M059J (cell line): ENCODE data around the gene ORC3. TPM values are rescaled to one million over a fixed set of nuclear protein-coding genes. Genes with fewer than 3 reads are reported as not detected.
A peak's percentile ranks its signal among the peaks of the same experiment; 100 is the strongest.
"Not testable (repeated sequence)": the region's sequence is repeated elsewhere in the genome, so short reads cannot be mapped to it uniquely, and the experiment has no call there.

ENCODE experiments used
- DNase-seq: peaks from one replicate; pipeline ENCODE4 v3.0.0-alpha.2; 2012; ENCODE audit warnings: low read depth
- total RNA-seq: library from RNA; depleted of rRNA; stranded (reverse); fragments of >200 nt; shearing (Covaris generic); gene quantifications from 2 replicates; pipeline ENCODE4 v1.2.3, GENCODE V29; 2014

The ORC3 gene
- total RNA-seq, 1 experiment from 2014 or later = 29.0 TPM

DNA sequence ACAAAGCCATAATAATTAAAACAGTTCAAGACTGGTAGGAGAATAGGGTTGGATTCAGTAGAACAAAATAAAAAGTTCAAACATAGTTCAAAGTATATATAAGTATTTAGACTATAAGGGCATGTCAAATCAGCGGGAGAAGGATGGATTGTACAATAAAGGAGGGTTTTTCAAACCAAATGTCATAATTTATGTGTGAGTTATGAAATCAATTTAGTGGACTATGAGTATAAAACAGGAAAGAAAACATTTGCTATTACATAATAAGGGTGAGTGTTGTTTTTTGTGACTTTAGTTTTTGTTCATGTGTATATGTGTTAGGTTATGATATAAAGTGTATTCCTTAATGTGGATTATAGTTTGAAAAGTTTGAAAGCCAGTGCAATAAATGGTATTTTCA, 10.6 kb downstream of the ORC3 start:
- DNase-seq = no peak

DNA sequence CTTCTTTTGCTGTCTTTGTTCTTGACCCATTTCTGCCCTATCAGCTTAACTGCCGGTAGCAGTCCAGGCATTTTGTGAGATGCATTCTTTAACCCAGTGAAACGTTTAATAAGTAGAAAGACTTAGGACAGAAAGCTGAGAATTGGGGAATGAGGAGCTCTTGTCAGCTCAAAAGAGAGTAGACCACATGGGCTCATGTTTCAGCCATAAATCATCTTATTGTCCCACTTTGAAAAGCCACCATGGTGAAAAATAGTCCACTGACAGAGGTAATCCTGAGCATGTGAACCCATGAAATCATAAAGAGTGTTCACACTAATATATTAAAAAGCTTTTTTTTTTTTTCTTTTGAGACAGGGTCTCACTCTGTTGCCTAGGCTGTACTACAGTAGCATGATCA, 16.3 kb downstream of the ORC3 start:
- no peak for DNase-seq

DNA sequence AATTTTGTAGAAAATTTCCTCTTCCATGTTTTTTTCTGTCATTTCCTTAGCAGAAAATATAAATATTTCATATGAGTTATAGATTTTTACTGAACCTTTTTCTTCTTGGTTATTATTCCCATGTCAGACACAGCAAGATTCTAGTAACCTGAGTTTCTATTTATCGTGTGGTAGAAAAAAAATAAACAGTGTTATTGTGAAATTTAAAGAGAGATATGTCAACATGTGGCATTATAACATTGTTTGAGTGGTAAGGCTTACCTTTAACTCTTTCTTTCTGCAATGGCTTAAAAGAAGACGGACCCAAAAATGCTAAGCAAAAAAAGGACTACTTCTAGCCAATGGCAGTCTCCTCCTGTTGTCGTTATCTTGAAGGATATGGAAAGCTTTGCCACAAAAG, 18.9 kb downstream of the ORC3 start:
- DNase-seq = no peak

DNA sequence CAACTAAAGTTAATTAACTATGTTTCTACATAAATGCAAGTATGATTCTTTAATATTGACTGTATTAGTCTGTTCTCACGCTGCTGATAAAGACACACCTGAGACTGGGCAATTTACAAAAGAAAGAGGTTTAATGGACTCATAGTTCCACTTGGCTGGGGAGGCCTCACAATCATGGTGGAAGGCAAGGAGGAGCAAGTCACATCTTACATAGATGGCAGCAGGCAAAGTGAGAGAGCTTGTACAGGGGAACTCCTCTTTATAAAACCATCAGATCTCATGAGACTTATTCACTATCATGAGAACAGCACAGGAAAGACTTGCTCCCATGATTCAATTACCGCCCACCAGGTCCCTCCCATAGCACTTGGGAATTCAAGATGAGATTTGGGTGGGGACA, 23.1 kb downstream of the ORC3 start:
- DNase-seq = not testable (repeated sequence)

DNA sequence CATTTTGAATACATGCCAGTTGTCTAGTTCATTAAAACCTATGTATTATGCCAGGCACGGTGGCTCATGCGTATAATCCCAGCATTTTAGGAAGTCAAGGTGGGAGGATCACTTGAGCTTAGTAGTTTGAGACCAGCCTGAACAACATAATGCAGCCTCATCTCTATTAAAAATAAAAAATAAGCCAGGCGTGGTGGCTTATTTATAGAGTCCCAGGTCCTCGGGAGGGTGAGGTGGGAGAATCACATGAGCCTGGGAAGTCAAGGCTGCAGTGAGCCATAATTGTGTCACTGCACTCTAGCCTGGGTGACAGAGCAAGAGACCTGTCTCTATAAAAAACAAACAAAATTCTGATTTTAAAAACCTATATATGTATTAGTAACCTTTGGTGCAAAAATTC, 27.5 kb downstream of the ORC3 start:
- no peak for DNase-seq

DNA sequence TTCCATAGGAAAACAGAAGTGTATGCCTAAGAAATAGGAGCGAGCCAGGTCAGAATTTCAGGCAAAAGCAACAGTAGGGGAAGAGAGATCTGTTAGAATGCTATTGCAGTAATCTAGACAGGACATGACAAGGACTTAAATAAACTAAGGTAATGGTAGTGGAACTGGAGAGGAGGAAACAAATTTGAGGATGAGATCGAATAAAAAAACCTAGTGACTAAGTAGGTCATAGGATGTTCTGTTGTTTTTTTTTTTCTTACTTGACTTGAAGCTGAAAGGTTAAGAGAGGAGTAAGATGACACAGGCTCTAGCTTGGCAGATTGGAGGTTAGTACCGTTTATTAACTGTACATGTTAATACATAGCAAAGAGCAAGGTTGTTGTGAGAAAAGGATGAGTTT, 28.6 kb downstream of the ORC3 start:
- DNase-seq = no peak

DNA sequence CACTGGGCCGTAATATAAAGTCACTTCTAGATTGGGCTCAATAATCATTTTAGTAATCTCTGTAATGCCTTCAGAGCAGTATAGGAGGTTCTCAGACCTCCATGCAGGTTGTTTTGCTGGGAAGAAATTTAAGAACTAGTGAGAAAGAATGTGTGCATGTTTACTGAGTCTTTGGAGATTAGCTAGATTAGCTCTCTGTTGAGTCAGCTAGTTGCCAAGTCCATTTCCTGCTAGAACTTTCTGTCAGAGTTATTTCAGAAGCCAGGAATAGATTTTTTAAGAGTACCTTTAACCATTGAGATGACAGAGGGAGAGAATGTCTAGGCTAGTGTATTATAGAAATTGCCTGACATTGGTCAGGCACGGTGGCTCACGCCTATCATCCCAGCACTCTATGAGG, 33.3 kb downstream of the ORC3 start:
- DNase-seq = peak; percentile 9

DNA sequence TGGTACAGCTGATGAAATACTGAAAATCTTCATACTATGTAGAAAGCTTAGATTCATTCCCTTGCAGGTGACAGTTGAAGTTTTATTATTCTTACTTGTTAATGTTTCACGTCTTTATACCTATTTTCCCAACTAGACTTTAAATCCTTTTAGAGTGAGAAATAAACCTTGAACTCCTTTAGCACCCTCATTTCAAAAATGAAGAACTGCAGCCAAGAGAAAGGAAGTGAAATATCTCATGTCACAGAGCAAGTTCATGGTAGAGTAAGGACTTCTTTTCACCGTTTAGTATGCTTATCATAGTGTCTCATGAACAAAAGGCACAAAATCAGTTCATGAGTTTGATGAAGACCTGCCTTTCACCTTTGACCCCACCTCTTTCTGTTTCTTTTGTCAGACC, 38.5 kb downstream of the ORC3 start:
- no peak for DNase-seq

DNA sequence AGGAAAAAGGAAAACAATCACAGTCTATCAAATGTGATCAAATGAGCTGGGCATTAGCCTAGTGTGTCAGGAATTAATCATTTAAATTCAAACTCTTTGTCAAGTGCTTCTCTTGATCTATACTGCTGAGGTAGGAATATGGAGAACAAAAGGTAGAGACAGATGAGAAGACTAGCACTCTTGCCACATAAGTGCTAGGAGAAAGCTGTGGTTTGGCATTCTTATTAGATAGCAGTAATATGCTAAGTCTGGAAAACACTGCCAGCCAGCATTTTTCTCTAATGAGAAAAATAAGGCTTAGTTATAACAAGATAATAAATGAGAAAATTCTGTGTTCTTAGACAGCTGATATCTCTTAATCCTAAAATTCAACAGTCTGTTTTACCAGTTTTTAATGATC, 38.9 kb downstream of the ORC3 start:
- no peak for DNase-seq

DNA sequence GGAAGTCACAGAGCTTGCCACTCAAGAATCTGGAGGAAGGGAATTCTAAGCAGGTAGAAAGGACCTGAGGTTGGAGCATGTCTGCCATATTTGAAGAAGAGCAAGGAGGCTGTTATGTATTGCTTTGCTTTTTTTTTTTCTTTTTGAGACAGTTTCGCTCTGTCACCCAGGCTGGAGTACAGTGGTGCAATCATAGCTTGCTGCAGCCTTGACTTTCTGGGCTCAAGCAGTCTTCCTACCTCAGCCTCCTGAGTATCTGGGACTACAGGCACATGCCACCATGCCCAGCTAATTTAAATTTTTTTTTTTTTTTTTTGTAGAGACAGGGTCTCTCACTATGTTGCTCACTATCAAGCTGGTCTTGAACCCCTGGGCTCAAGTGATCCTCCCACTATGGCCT, 40.8 kb downstream of the ORC3 start:
- no peak for DNase-seq

DNA sequence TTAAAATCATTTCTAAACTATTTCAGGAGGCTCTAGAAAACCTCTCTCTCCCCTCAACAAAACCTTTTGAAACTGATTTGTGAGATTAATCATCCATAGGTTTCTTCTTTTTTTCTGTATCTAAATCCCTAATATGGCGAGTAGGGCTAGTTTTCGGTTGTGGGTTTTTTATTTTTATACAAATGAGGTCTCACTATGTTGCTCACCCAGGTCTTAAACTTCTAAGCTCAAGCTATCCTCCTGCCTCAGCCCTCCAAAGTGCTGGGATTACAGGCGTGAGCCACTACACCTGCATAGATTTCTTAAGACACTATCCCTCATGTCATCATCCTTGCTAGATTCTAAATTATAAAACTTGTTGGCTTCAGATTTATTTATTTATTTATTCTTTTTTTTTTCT, 43.9 kb downstream of the ORC3 start:
- DNase-seq = no peak

DNA sequence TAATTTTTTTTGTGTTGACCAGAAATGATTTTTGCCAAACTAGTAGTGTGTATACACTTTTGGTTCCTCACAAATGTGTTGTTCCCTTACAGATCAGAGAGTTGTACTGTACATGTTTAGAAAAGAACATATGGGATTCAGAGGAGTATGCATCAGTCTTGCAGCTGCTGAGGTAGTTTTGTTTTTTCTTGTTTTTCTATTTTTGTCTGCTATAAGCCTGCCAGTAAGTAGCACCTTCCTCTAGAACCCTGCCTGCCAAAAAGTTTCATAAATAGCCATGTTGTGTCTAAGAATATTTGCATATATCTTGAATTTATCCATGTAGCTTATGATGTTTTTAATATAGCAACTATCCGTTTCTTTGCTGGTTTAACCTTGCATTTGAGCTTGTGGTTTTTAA, 46.4 kb downstream of the ORC3 start:
- DNase-seq = no peak

DNA sequence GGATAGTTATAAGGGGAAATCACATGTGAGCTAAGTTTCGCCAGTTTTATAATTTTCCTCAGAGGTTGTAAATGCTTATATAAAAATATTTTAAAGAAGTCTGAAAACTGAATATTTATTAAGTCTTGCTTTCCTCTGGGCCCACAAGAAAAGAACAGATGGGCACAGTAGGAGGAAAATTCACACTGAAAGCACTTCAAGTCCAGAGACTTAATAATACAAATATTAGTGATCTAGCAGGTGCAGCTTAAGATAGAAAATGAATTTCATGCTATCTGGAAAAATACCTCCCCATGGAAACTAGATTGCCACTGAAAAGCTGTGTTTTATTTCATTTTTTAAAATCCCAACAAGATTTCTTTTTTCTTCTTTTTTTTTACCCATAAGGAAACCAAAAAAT, 47.2 kb downstream of the ORC3 start:
- no peak for DNase-seq

DNA sequence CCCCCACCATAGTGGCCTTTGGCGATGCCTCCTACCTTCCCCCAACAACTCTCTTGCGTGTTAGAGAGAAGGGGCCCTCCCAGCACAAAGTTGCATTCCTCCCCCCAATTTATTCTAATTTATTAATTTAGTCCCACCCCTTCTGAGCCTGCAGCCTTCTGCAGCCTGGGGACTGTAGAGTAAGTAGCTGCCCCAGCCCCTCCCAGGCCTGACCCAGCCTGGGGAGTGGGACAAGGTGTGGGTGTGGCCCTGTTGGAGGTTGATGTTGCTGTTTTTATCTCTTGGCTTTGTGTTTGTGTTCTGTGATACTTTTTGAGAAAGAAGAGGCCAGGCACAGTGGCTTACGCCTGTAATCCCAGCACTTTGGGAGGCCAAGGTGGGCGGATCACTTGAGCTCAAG, 49.4 kb downstream of the ORC3 start:
- DNase-seq = no peak

DNA sequence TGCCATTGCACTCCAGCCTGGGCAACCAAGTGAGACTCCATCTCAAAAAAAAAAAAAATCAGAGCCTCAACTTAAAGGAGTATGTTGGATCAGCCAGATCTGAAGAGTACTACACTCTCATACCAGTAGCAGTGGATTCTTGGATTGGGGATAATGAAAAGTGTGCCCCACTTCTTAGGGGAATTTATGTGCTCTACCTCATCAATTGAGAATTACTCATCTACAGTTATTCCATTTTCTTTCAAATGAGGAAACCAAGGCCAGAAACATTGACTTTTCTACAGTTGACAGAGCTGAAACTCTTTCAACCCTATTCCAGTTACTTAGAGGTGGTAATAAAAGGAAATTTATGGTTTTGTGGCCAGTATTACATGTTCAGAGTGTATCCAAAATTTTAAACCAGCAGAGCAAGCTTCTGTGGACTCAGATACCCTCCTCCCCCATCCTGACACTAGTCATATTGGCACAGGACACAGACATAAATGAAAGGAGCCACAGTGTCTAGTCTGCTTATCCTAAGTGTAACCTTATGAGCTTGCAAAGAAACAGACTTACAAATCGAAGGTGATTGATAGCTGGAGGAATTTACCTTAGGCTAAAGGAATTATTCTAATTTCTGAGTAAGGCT, 51.2 kb downstream of the ORC3 start:
- no peak for DNase-seq

DNA sequence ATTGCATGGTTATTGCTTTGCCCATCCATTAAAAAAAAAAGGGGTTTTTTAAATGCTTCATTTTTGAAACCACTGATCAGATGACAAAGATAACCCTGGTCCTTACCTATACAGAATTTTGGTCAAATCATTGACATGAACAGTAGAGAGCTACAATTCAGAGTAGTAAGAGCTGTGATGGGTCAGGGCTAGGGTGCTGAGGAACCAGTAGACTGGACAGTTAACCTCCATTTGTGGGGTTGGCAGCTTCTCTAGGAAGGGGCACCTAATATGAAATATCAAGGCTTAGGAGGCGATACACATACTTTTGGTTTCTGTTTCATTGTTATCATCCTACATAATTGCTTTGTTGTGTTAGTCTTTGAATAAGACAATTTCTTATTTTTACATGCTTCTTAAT, 55.1 kb downstream of the ORC3 start:
- no peak for DNase-seq

DNA sequence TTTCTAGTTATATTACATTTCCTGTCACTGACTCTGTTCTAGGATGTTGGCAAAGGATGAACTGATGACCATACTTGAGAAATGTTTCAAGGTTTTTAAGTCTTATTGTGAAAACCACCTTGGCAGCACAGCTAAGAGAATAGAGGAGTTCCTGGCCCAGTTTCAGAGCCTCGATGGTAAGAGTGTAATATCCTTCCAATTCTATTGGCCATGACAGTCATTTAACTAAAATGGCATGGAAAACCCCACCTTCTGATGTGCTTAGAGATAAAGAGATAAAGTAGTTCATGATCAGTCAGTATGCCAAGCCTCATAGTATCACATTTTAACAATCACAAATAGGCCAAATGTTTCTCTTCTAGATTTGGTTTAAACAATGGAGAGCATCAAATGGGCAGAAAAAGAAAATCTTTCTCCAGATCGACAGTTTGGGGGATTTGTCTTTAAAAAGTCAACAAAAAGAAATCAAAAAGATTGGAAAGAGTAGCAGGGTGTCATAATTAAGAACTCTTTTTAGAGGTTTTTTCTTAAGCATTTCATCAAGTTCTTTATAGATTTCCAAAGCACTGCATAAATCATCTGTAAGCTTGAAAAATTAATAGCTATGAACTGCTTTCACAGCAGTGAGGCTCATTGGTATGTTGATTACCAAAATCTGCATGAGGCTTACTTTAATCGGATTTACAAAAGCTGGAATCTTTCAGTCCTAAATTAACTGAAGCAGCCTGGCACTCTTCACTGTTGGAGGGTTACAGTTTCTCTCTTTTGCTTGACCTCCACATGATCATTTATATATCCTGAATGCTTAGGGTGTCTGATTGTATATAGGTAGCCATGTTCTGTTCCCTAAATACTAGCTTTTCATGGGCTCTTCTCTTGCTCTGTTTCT, 63.4 kb downstream of the ORC3 start:
- no peak for DNase-seq

DNA sequence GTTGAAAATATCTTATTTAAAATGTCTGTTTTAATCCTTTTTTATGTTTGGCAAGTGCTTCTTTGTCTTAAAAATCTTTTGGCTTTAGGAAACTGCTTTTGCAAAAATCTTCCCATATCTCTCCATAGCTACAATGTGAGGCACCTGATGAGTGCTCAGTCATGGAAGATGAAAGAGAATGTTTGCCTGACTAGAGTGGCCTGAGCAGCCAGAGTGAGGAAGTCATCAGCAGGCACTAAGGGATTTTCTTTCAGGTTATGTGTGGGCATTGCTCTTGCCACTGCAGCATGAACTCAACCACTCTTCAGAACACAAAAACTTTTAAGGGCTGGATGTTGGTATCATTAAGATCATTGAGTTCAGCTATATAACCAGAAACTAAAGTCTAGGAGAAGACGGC, 64.2 kb downstream of the ORC3 start:
- DNase-seq = no peak

DNA sequence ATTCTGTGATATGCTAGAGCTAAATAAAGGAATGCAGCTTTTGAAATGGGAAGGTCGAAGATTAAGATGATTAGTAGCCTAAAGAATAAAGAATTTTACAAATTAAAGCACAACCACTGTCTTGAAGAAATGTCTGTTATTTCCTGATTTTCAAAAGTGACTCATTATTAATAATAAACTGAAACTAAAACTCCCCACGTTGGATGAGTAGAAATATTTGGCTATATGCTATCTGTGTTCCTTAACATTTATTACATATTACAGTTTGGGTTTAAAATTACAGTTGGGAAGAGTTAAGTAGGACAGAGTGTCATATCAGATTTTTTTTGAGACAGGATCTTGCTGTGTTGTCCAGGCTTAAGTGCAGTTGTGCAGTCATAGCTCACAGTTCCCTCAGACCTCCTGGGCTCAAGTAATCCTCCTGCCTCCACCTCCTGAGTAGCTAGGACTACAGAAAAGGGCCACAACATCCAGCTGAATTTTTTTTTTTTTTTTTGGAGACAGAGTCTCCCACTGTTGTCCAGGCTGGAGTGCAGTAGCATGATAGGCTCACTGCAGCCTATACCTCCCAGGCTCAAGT, 65.0 kb downstream of the ORC3 start:
- no peak for DNase-seq

DNA sequence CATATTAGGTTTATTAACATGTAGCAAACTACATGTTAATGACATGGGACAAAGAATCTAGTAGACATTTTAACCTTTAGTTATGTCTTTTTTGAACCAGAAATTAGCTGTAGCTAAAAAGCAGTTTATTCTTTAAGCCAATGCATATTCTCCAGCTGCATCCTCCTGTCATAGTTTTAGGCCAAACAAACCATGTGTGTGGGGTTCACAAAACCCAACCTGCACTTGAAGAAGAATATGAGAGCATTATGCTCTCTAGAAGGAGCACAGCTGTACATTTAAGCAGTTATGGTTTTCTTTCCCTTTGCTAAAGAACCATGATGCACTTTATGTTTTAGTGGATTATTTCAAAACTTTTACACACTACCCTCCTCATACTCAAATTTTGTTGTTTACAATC, 65.9 kb downstream of the ORC3 start:
- DNase-seq = no peak

DNA sequence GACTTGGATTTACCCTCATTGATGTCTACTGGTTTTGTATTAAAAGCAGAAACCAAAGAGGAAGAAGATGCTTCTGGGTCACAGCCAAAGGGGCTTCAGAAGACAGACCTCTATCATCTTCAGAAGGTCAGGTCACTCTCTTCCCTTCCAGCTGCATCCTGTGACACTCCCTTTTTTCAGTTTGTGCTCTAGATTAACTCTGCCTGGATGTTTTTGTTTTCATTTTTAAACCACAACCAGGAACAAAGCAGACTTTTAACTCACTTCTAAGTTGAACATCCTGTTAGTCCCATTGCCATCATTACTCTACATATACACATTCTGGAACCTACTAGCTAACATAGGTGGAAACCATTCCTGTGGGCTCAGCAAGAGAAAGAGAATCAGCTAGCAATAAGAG, 66.9 kb downstream of the ORC3 start:
- DNase-seq = no peak

DNA sequence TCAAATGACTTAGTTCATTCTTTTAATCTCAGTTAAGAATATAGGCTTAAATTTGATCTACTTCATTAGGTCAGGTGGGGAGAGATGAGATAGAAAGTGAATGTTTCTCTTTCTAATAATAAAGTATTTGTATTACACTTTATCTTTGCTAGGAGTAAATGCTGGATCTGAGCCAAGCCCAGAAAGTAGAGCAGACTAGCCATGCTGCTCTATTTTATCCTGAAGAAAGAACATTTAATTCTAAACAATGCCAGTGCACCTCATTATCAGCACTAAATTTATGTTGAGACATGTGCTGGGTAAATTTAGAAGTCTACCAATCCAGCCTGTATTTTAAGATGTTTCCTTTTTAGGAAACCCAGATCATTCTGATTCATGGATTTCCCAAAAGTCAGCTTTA, 68.6 kb downstream of the ORC3 start:
- DNase-seq = no peak

DNA sequence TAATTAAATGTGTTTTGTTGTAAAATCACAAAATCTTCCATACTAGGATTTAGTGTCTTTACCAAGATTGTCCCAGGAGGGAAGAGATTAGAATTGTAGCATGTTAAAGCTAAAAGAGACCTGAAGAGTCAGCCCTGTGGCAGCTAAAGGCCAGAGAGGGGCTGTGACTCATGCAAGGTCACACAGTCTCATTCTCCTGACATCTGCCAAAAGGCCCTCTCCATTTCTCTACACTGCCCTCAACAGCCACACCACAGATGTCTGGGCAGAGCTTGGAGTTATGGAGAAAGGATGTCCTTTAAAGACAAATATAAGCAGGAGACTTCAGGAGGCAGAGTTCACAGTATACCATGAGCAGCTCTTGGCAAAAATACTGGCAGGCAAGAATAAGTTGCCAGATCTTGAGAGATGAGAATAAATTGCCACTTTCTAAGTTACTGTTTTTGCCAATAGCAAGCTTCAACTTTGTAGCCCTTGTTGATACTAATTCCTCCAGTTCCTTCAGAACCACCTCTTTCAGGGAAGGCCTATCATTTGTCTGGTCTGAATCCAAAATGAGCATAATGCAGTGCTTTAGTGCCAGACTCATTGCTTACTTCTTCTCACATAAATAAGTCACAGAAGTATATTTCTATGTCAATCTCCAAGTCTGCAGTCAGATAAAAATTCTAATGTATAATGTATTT, 70.4 kb downstream of the ORC3 start:
- DNase-seq = peak; percentile 72
